Activated naive CD8-positive, alpha-beta T cell (primary cell): ENCODE results near the gene ZNF611.

Experiments
- H3K27ac Mint-ChIP-seq: one replicate; pipeline ENCODE4 v1.8.0; 2021; ENCODE audit warnings: mixed read lengths
- H3K27me3 Mint-ChIP-seq: one replicate; pipeline ENCODE4 v1.8.0; 2021; ENCODE audit warnings: mixed read lengths
- H3K36me3 Mint-ChIP-seq: one replicate; pipeline ENCODE4 v1.8.0; 2021; ENCODE audit warnings: mixed read lengths
- H3K4me1 Mint-ChIP-seq: one replicate; pipeline ENCODE4 v1.8.0; 2021; ENCODE audit warnings: low read depth, mixed read lengths
- H3K4me3 Mint-ChIP-seq: one replicate; pipeline ENCODE4 v1.8.0; 2021; ENCODE audit warnings: mild to moderate bottlenecking, mixed read lengths
- H3K9me3 Mint-ChIP-seq: one replicate; pipeline ENCODE4 v1.8.0; 2021; ENCODE audit warnings: low read depth, mixed read lengths

The ZNF611 gene

GRCh38 chr19:52673014-52673413 lies 61.8 kb downstream of the ZNF611 start:
- peaks cover 46% of the 10 kb centered on the region for H3K36me3 Mint-ChIP-seq
- H3K4me1 Mint-ChIP-seq, result peaks cover 24% of the 10 kb centered on the region
- no peaks in the 10 kb centered on the region for H3K27me3 Mint-ChIP-seq
- no peaks in the 10 kb centered on the region for H3K9me3 Mint-ChIP-seq
- H3K4me3 Mint-ChIP-seq, result no peak overlapping the region
- H3K27ac Mint-ChIP-seq, result no peak overlapping the region

GRCh38 chr19:52670046-52670445 lies 64.8 kb downstream of the ZNF611 start:
- Mint-ChIP-seq H3K4me1 (peaks cover 23% of the 10 kb centered on the region), H3K36me3 (peaks cover 44% of the 10 kb centered on the region), H3K27me3 (no peaks in the 10 kb centered on the region), H3K4me3 (no peak overlapping the region), H3K27ac (no peak overlapping the region), H3K9me3 (no peaks in the 10 kb centered on the region)

- H3K36me3 Mint-ChIP-seq, result peaks cover 41% of the 10 kb centered on the region
- H3K27ac Mint-ChIP-seq, result no peak overlapping the region
- H3K4me1 Mint-ChIP-seq, result peaks cover 23% of the 10 kb centered on the region
- no peaks in the 10 kb centered on the region for H3K9me3 Mint-ChIP-seq
- no peak overlapping the region for H3K4me3 Mint-ChIP-seq
- no peaks in the 10 kb centered on the region for H3K27me3 Mint-ChIP-seq
Observed at GRCh38 chr19:52669586-52669985, 65.3 kb downstream of the ZNF611 start.

- H3K4me1 Mint-ChIP-seq, result peaks cover 15% of the 10 kb centered on the region
- H3K9me3 Mint-ChIP-seq, result no peaks in the 10 kb centered on the region
- peaks cover 42% of the 10 kb centered on the region for H3K36me3 Mint-ChIP-seq
- no peak overlapping the region for H3K27ac Mint-ChIP-seq
- H3K4me3 Mint-ChIP-seq, result no peak overlapping the region
- H3K27me3 Mint-ChIP-seq, result no peaks in the 10 kb centered on the region
Observed at GRCh38 chr19:52667972-52668371, 66.9 kb downstream of the ZNF611 start.

GRCh38 chr19:52666506-52666905 lies 68.3 kb downstream of the ZNF611 start:
- peaks cover 37% of the 10 kb centered on the region for H3K36me3 Mint-ChIP-seq
- H3K27me3 Mint-ChIP-seq, result no peaks in the 10 kb centered on the region
- H3K9me3 Mint-ChIP-seq, result no peaks in the 10 kb centered on the region
- H3K27ac Mint-ChIP-seq, result no peak overlapping the region
- H3K4me3 Mint-ChIP-seq, result no peak overlapping the region
- H3K4me1 Mint-ChIP-seq, result peaks cover 12% of the 10 kb centered on the region

GRCh38 chr19:52665529-52665928 lies 69.3 kb downstream of the ZNF611 start:
- Mint-ChIP-seq H3K4me1 (peaks cover 5% of the 10 kb centered on the region), H3K27me3 (no peaks in the 10 kb centered on the region), H3K27ac (no peak overlapping the region), H3K36me3 (peaks cover 35% of the 10 kb centered on the region), H3K4me3 (no peak overlapping the region), H3K9me3 (no peaks in the 10 kb centered on the region)

GRCh38 chr19:52665027-52665426 lies 69.8 kb downstream of the ZNF611 start:
- Mint-ChIP-seq H3K36me3 (peaks cover 36% of the 10 kb centered on the region), H3K4me3 (no peak overlapping the region), H3K27ac (no peak overlapping the region), H3K4me1 (peaks cover 3% of the 10 kb centered on the region), H3K27me3 (no peaks in the 10 kb centered on the region), H3K9me3 (no peaks in the 10 kb centered on the region)

- no peak overlapping the region for H3K27ac Mint-ChIP-seq
- H3K27me3 Mint-ChIP-seq, result no peaks in the 10 kb centered on the region
- H3K4me1 Mint-ChIP-seq, result peaks cover 1% of the 10 kb centered on the region
- H3K4me3 Mint-ChIP-seq, result no peak overlapping the region
- H3K9me3 Mint-ChIP-seq, result peaks cover under 1% of the 10 kb centered on the region
- H3K36me3 Mint-ChIP-seq, result peaks cover 34% of the 10 kb centered on the region
Observed at GRCh38 chr19:52664461-52664860, 70.4 kb downstream of the ZNF611 start.

- Mint-ChIP-seq H3K36me3 (peaks cover 41% of the 10 kb centered on the region), H3K9me3 (peaks cover 3% of the 10 kb centered on the region), H3K27ac (no peak overlapping the region), H3K4me1 (peaks cover 1% of the 10 kb centered on the region), H3K27me3 (no peaks in the 10 kb centered on the region), H3K4me3 (no peak overlapping the region)
Observed at GRCh38 chr19:52662631-52663030, 72.2 kb downstream of the ZNF611 start.

GRCh38 chr19:52660981-52661380 lies 73.9 kb downstream of the ZNF611 start:
- Mint-ChIP-seq H3K27ac (no peak overlapping the region), H3K27me3 (no peaks in the 10 kb centered on the region), H3K36me3 (peaks cover 42% of the 10 kb centered on the region), H3K4me1 (no peaks in the 10 kb centered on the region), H3K4me3 (no peak overlapping the region), H3K9me3 (peaks cover 3% of the 10 kb centered on the region)

GRCh38 chr19:52659013-52659412 lies 75.8 kb downstream of the ZNF611 start:
- Mint-ChIP-seq H3K4me3 (no peak overlapping the region), H3K27ac (no peak overlapping the region), H3K36me3 (peaks cover 54% of the 10 kb centered on the region), H3K27me3 (no peaks in the 10 kb centered on the region), H3K4me1 (no peaks in the 10 kb centered on the region), H3K9me3 (peaks cover 9% of the 10 kb centered on the region)

- peaks cover 12% of the 10 kb centered on the region for H3K9me3 Mint-ChIP-seq
Observed at GRCh38 chr19:52658595-52658994, 76.2 kb downstream of the ZNF611 start.

GRCh38 chr19:52653161-52653560 lies 81.7 kb downstream of the ZNF611 start:
- Mint-ChIP-seq H3K27me3 (no peaks in the 10 kb centered on the region), H3K27ac (no peak overlapping the region), H3K4me3 (no peak overlapping the region), H3K9me3 (peaks cover 34% of the 10 kb centered on the region), H3K36me3 (peaks cover 69% of the 10 kb centered on the region), H3K4me1 (no peaks in the 10 kb centered on the region)

More at GRCh38 chr19:52658595-52658994, 76.2 kb downstream of the ZNF611 start:
- Mint-ChIP-seq H3K4me1 (no peaks in the 10 kb centered on the region), H3K36me3 (peaks cover 58% of the 10 kb centered on the region), H3K4me3 (no peak overlapping the region), H3K27ac (no peak overlapping the region), H3K27me3 (no peaks in the 10 kb centered on the region)
